GM18870 (cell line): ENCODE measurements around the gene LMCD1.

Experiments
- ATAC-seq: cut with Tn5 transposase; IDR thresholded peaks from one replicate; pipeline ENCODE4 v1.9.1; 2021; ENCODE audit warnings: moderate library complexity; ENCODE audit not compliant: unreplicated experiment

Gene LMCD1

DNA sequence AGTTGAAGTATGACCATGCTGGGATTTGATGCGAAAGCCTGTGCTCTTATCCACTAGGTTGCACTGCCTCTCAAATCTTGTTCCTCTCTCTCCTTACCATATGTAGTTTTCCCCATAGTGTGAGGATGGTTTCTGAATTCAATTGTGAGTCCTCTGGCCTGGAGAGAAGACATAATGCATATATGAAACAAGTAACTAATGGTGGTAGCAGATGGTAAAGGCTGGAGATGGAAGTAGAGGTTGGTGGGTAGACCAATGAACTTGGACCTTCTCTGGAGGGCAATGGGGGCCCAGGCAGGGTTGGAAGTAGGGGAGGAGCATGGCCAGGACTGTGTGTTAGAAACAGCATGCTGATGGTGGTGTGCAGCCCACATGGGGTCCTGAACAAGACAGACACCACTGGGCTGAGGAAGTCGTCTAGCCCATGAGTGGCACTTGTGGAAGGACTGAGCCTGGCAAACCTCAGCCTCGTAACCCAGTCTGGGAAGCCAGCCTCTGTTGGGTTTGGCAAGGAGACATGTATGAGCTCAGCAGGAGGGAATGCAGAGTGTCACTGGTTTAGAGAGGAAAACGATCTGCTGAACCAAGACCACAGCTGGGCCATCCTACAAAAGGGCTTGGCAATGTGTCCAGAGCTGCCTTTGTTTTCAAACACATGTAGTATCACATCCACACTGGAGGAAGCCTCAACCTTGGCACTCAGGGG, 18.5 kb upstream of the LMCD1 start:
- no peak for ATAC-seq

DNA sequence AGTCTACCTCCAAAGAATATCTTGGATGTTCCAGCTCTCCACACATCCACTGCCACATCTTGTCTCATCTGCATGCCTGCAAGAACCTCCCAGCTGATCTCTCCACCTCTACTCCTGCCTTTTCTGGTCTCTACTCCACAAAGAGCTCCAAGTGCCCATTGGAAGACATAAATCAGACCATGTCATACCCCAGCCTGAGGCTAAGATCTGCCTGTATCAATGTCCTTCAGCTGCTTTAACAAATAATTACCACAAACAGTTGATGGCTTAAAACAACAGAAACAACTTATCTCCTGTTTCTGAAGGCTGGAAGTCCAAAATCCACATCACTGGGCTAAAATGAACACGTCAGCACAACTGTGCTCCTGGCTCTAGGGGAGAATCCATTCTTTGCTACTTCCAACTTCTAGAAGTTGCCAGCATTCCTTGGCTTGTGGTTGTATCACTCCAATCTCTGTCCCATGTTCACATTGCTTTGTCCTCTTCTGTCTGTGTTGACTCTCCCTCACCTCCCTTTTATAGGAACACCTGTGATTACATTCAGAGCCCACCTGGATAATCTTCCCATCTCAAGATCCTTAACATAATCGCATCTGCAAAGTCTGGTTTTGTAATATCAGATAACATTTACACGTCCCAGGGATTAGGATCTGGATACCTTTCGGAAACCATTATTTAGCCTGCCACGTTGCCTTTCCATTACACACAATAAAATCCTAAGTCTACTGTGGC, 17.0 kb upstream of the LMCD1 start:
- ATAC-seq, result no peak

DNA sequence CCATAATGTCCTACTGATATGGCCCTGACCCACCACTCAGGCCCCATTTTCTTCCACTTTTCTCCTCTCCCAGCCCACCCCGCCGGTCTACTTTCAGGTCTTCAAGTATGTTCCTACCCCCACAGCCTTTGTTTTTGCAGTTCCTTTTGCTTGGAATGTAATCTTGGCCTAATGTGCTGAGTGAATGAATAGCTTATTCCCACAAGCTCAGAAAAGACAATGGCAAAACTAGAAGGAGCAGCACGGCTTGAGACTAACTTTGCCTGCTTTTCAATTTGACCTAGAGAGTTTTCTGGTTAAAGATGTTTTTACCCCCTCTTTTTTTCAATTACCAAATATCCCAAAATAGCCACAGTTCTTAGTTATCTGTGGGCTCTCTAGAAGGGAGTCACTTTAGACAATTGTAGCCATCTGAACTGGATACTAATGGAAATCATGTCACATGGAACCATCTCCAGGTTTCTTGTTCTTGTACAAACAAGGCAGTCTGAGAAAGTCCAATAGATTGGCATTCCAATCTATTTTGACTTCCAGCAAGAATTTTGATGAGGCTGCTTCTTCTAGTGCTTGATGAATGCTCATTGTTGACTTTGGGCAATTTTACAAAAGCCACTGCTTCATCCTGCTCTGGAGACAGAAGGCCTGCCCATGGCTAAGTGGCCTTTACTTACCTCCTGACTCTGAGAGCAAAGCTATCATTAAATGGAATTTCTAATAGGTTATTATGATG, 16.3 kb upstream of the LMCD1 start:
- ATAC-seq, result no peak

DNA sequence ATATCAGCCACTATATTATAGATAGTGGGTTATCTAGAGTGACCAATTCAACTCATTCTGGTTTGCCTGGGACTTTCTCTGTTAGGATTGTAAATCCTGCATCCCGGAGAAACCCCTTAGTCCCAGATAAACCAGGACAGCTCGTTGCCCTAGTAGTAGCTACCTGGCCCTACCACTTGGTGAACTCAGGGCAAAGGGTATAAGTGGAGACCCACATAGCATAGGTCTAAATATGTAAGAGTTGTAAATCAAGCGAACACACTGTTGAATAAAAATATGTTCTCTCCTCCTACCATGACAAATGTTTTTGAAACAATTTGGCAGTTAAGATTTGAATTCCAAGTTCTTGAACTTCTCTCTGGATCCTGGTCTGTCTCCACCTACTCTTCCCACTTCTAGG, 15.7 kb upstream of the LMCD1 start:
- ATAC-seq, result no peak

DNA sequence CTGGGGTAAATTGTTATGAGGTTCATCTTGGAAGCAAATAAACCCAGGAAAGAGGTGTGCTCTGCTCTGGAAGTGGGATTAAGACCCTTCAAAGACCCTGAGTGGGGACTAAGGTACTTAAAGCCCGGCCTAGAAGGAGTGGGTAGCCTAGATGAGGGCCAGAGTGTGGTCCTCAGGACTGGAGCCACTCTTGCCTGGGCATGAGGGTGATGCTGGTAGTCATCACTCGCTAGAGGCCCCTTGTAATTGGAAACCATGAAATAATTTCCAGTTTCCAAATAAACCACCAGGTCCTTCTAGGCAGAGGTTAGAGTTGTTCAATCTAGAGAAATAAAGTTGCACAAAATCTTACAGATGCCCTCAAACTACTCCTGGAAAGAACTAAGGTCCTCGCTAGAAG, 15.2 kb upstream of the LMCD1 start:
- ATAC-seq, result no peak

DNA sequence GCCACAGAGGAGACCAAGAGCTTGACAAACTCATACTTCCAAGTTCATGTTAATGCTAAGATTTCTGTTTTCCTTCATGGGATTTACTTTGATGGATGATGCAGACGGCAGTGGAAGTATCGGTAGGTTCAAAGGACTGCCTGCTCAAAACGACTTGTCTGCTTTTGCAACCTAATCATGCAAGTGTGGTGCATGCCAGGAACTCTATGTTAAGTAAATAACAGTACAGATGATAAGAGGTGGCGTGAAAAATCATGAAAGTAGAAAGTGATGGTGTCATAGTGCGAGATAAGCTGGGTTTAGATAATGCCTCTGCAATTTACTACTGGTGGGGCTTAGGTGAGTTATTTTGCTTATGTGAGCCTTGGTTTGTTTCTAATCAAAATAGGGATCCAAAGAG, 14.7 kb upstream of the LMCD1 start:
- no peak for ATAC-seq

DNA sequence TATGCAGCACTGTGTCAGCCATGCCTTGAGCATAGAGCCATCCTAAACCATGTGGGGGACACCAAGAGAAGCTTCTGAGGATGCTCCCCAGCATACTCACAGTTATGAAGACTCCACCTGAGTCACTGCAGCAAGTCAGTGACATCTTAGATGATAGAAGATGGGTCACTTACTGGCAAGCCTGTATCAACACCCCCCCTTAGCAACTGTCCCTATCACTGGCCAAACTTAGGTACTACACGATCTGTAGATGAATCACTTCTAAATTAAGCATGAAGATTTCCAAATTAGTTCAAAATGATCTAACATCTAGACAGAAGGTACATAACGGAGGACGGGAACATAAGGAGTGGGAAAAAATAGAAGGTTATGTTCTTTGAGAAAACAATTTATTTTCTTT, 13.2 kb upstream of the LMCD1 start:
- no peak for ATAC-seq

DNA sequence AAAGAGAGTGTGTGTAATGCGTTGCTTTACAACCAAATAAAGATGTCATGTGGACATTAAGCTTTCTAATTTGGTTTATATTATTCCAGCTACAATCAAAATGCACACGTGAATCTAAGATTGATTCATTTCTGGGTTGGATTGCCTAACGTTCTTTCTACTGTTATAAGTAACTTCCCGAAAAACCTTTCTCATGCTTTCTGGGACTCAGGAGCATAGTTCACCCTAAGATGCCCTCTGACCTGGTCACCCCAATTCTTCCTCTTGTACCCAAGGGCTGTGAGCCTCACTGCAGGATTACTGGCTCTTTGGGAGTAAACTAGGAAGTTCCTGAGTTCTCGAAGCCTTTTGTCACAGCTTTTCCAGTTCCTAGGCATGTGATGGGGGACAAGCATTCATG, 12.7 kb upstream of the LMCD1 start:
- no peak for ATAC-seq

DNA sequence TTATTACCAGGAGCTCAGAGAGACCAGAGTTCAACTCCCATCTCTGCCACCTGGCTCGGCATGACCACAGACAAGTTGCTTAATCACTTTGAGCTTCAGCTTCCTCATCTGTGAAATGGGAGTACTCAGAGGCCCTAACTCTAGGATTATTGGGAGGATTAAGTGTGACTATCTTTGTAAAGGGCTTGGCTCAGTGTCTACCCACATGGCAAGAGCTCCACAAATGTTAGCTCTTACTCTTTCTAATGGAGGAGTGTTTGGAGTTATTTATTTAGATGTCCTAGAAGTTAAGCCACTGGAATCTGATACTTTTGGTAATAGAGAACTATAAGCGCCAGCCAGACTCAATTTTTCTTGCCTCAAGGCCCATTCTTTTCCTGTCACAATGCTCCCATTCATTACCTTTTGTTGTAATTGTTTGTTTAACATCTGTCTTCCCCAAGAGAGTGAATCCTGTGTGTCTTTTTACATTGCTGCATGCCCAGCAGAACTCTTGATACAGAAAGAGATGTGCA, 12.3 kb upstream of the LMCD1 start:
- no peak for ATAC-seq

DNA sequence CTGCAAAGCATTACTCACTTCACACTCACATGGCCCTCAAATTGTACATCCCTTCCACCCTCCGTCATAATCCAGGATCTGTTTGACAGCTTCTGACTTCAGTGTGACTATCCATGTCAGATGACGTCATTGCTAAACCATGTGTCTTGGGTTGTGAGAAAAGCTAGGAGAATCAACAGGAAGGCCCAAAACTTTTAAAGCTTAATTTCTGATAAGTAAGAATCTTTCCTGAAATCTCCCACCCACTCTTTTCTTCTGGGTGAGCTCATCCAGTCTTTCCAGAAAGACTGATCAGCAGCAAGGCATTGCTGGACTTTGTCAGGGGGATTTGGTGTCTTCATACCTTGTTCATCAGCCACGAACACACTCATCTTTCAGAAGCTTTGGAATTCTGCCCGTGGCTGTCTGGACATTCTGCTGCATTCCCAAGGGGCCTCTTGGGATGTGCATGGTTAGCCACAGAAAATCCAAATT, 11.5 kb upstream of the LMCD1 start:
- ATAC-seq, result no peak

DNA sequence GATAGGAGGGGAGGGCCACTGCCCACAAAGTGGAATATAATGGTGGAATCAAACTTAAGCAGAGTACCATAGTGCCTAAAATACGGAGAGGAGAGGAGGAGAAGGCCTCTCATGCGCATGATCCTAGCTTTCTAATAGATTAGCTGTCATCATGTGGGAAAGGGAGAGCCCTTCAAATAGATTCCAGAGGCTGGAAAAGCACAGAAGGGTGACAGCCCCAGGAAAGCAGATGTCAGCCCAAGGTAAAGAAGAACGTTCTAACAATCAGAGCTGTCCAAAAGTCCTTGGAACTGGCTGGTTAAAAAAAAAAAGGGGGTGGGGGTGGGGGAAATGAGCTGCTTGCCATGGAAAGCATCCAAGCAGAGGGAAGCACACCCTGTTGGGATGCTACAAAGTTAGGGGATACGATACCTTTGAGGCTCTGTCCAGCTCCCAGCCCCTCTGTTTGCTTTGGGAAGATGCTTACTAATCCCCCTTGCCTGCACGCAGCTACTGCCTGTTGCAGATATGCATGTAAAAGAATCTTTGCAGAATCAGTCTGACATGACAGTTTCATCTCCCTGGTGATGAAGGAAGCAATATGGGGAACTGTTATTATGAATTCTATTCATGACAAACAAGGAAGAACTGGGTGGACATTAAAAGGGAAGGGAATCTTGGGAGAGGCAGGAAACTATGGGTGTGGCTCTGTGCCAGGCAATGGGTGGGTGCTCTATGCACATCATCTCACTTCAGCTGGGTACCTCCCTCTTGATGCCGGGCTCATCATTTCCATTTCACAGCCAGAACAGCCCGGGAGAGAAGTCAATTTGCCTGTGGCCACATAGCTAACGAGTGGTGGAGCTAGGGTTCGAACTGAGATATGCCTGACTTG, 10.1 kb upstream of the LMCD1 start:
- ATAC-seq, result no peak

DNA sequence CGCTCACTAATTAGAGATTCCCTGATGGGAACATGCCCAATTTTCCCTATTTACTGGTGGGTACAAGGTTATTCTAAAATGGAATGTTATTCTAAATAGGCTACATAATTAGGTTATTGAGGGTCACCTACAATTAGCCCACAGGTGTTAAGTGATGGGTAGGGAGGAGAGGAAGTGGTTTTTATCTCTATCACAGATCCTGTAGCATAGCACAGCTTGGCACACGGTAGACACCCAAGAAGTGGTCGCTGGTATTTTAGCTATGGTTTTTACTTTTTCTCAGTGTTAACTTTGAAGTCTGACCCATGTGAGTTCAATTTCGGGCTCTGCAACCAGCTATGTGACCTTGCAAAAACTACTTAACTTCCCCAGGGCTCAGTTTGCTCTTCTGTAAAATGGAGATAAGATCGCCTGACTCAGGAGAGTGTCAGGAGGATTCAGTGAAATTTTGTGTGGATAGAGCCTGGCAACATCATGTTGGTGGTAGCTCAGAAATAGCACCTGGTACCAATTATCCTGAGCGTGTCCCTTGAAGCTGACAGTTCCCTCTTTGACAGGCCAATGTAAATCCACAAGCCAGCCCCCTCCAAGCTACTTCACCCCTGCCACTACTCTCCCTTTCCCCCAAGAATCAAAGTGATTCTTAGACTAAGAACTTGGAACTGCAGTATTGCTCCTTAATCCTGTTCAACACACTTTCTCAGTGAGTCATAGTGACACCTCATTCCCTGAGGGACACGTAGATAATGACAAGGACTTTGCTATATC, 8.7 kb upstream of the LMCD1 start:
- no peak for ATAC-seq

DNA sequence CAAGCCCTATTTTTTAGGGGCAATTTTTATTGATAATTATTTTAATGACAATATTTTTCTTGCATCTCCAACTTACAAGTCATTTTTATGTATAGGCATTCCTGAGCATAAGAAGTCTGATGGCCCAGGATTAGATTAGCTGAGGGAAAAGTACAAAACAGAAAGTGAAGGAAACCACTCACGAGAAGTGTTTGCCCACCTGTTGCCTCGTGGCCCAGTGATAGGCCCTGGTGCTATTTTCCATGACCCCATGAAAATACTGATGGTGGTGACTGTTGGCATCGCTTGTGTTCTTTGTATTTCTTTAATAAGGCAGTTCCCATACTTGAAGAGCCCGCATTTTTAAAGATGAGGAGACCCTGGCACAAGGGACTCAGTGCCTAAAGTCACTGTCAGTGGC, 7.9 kb upstream of the LMCD1 start:
- no peak for ATAC-seq

DNA sequence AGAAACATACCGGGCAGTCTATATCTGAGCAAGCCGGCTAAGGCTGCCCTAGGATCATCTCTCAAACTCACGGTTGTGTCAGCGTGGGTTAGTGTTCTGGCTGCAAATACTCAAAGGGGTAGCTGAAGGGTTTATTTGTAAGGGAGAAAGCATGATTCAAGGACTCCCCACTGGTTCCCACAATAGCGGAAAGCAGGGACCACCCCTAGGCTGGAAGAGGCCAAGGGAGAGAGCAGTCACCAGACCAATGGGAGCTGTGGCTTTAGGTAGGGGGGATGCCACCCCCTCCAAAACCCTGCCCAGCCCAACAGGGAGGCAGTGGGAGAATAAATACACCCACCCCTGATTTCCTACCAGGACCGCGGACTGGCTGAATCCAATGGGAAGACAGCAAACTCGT, 7.3 kb upstream of the LMCD1 start:
- ATAC-seq, result no peak

DNA sequence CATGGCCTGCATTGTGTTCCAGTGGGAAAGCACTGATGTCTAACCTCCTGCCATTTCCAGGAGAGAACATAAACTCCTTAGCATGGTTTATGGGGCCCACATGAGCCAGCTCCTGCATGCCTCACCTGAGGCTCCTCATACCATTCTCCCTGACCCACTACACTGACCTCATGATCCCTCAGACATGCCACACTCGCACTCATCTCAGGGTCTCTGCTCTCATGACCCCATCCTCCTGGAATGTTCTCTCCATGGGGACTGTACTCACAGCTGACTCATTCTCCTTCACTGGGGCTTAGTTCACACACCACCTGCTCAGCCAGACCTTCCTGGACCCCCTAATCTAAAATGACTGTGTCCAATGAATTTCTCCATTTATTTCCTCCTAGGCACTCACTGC, 4.0 kb upstream of the LMCD1 start:
- no peak for ATAC-seq

DNA sequence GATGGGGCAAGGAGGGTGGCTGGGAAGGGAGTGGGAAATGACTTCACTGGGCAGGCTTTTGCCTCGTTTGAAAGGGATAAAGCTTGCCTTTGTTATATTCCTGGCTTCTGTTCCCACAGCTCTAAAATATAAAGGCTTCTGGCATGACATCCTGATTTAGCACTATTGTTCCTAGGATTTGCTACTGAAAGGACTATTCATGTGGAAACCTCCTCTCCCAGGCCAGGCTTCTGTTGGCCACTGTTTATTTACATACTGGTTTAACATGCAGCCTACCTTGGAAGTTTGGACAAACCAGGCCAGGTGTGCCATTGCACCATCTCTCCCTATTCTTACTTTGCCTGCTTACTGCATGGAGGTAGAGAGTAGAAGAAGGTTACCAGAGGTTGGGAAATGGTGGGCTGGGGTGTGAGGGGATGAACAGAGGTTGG, 2.4 kb upstream of the LMCD1 start:
- ATAC-seq, result no peak

DNA sequence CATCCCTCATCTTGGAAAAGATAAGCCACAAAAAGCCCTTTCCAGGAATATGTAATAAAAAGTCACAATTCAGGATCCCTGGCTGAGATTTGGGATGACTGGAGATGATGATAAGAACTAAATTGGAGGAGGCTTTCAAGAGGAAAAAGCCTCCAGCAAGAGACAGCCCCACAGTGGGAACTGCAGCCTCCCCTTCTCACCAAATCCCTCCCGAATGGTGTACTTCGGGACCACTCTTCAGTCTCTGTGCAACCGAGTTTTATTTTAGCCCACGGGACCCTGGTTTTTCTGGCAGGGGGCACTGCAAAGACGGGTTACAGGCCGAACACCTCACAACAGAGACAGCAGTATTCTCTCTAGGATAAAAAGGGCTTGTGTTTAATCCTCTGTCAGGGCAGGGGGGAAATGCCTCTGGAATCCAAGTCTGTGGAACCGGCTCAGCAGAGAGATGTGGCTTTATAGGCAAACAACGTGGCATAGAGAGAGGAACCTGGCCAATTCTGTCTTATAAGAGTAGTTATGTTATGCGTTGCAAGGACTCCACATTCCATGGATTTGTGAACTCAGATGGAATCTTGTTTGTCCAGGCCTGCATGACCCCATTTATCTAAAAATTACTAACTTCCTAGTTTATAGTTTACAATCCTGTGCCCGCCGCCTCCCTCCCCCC, 1.2 kb upstream of the LMCD1 start:
- ATAC-seq, result no peak

DNA sequence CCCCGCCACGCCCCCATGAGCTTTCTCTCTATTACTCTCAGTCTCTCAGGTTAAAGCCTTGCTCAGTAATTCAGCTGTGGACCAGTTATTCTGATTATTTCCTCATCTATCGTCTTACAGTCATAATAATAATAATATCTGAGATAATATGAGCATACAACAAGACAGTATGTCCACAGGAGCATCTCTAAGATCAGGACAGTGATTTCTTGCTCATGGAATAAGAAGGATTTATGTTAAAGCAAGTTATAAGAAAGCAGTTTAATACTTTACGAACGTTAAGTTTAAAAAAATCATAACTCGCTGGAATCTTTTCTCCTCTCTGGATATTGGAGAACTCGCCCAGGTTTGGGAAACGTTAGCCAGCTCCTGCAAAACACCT, 643 bp upstream of the LMCD1 start:
- ATAC-seq, result no peak

DNA sequence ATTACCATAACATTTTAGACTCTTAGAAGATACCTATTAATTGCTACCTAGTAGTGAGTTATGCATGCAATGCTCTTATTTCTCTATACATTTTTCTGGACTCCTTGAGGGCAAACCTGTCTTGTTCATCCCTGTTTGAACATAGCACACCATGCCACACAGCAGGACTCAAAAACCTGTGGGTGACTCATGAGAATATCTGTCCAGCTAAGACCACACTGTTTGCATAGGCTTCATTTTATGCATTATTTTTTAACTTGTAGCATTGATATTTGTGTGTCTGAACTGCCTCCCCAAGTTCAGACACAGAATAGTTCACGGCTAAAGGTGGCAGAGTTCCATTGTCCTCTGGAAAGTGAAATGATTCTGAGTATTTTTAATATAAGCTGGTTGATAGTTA, 1.8 kb downstream of the LMCD1 start:
- ATAC-seq, result no peak
